Measurements from ENCODE around the gene EMP2.

EMP2 gene

GRCh38 chr16:10599626-10600025 lies 19.2 kb upstream of the EMP2 start:
- no peak overlapping the region for H3K27ac Mint-ChIP-seq
- no peaks in the 10 kb centered on the region for H3K4me1 Mint-ChIP-seq
- no peaks in the 10 kb centered on the region for H3K36me3 Mint-ChIP-seq
- H3K27me3 Mint-ChIP-seq: peaks cover 12% of the 10 kb centered on the region
- no peaks in the 10 kb centered on the region for H3K9me3 Mint-ChIP-seq
- H3K4me3 Mint-ChIP-seq: no peak overlapping the region
- CTCF ChIA-PET: no interaction called here
- DNase-seq: no peak

- H3K36me3 Mint-ChIP-seq: no peaks in the 10 kb centered on the region
- peaks cover 12% of the 10 kb centered on the region for H3K27me3 Mint-ChIP-seq
- no peaks in the 10 kb centered on the region for H3K4me1 Mint-ChIP-seq
- CTCF ChIA-PET: interaction anchor here (0.6 to 0.7 kb wide), 2 partner anchors 17 to 83 kb away, joined by 4 to 5 read pairs; partner anchors contain the start of gene EMP2
- DNase-seq: no peak
- no peak overlapping the region for H3K27ac Mint-ChIP-seq
- no peaks in the 10 kb centered on the region for H3K9me3 Mint-ChIP-seq
- no peak overlapping the region for H3K4me3 Mint-ChIP-seq
These were observed 17.8 kb upstream of the EMP2 start for GRCh38 chr16:10598157-10598556.

- no peaks in the 10 kb centered on the region for H3K4me1 Mint-ChIP-seq
- CTCF ChIA-PET: no interaction called here
- DNase-seq: no peak
- H3K27ac Mint-ChIP-seq: no peak overlapping the region
- H3K27me3 Mint-ChIP-seq: peaks cover 12% of the 10 kb centered on the region
- no peak overlapping the region for H3K4me3 Mint-ChIP-seq
- H3K36me3 Mint-ChIP-seq: no peaks in the 10 kb centered on the region
- no peaks in the 10 kb centered on the region for H3K9me3 Mint-ChIP-seq
These were observed 16.8 kb upstream of the EMP2 start for GRCh38 chr16:10597187-10597601.

- CTCF ChIA-PET: no interaction called here
- Mint-ChIP-seq H3K27me3 (peaks cover 12% of the 10 kb centered on the region), H3K4me1 (no peaks in the 10 kb centered on the region), H3K4me3 (no peak overlapping the region), H3K36me3 (no peaks in the 10 kb centered on the region), H3K9me3 (no peaks in the 10 kb centered on the region), H3K27ac (no peak overlapping the region)
- no peak for DNase-seq
These were observed 14.0 kb upstream of the EMP2 start for GRCh38 chr16:10594312-10594950.

GRCh38 chr16:10592611-10593010 lies 12.2 kb upstream of the EMP2 start:
- no peaks in the 10 kb centered on the region for H3K9me3 Mint-ChIP-seq
- no peak for DNase-seq
- H3K36me3 Mint-ChIP-seq: no peaks in the 10 kb centered on the region
- CTCF ChIA-PET: no interaction called here
- H3K4me1 Mint-ChIP-seq: no peaks in the 10 kb centered on the region
- H3K27me3 Mint-ChIP-seq: peaks cover 12% of the 10 kb centered on the region
- no peak overlapping the region for H3K27ac Mint-ChIP-seq
- H3K4me3 Mint-ChIP-seq: no peak overlapping the region

- CTCF ChIA-PET: no interaction called here
- Mint-ChIP-seq H3K4me3 (no peak overlapping the region), H3K36me3 (no peaks in the 10 kb centered on the region), H3K9me3 (no peaks in the 10 kb centered on the region), H3K27me3 (peaks cover 4% of the 10 kb centered on the region), H3K4me1 (no peaks in the 10 kb centered on the region), H3K27ac (no peak overlapping the region)
- DNase-seq: no peak
These were observed 9.9 kb upstream of the EMP2 start for GRCh38 chr16:10590342-10590741.

GRCh38 chr16:10589109-10589508 lies 8.7 kb upstream of the EMP2 start:
- peaks cover 10% of the 10 kb centered on the region for H3K27me3 Mint-ChIP-seq
- H3K27ac Mint-ChIP-seq: no peak overlapping the region
- no peaks in the 10 kb centered on the region for H3K4me1 Mint-ChIP-seq
- no peak for DNase-seq
- no peaks in the 10 kb centered on the region for H3K36me3 Mint-ChIP-seq
- H3K9me3 Mint-ChIP-seq: no peaks in the 10 kb centered on the region
- CTCF ChIA-PET: no interaction called here
- no peak overlapping the region for H3K4me3 Mint-ChIP-seq

- CTCF ChIA-PET: interaction anchor here (0.6 kb wide), 1 partner anchor 14 kb away, joined by 3 read pairs; no protein-coding TSS in a partner anchor
These were observed 7.2 kb upstream of the EMP2 start for GRCh38 chr16:10587622-10588021.

GRCh38 chr16:10584981-10585438 lies 4.6 kb upstream of the EMP2 start:
- no peak overlapping the region for H3K4me3 Mint-ChIP-seq
- H3K27ac Mint-ChIP-seq: no peak overlapping the region
- CTCF ChIA-PET: no interaction called here
- H3K4me1 Mint-ChIP-seq: no peaks in the 10 kb centered on the region
- no peak for DNase-seq
- peaks cover 34% of the 10 kb centered on the region for H3K27me3 Mint-ChIP-seq
- no peaks in the 10 kb centered on the region for H3K9me3 Mint-ChIP-seq
- no peaks in the 10 kb centered on the region for H3K36me3 Mint-ChIP-seq

More at GRCh38 chr16:10587622-10588021, 7.2 kb upstream of the EMP2 start:
- DNase-seq: no peak
- Mint-ChIP-seq H3K27me3 (peaks cover 11% of the 10 kb centered on the region), H3K4me1 (no peaks in the 10 kb centered on the region), H3K9me3 (no peaks in the 10 kb centered on the region), H3K36me3 (no peaks in the 10 kb centered on the region), H3K27ac (no peak overlapping the region), H3K4me3 (no peak overlapping the region)

GRCh38 chr16:10583269-10583668 lies 2.9 kb upstream of the EMP2 start:
- H3K36me3 Mint-ChIP-seq: no peaks in the 10 kb centered on the region
- H3K4me1 Mint-ChIP-seq: no peaks in the 10 kb centered on the region
- CTCF ChIA-PET: no interaction called here
- H3K27ac Mint-ChIP-seq: no peak overlapping the region
- no peaks in the 10 kb centered on the region for H3K9me3 Mint-ChIP-seq
- H3K27me3 Mint-ChIP-seq: peaks cover 52% of the 10 kb centered on the region
- no peak for DNase-seq
- H3K4me3 Mint-ChIP-seq: no peak overlapping the region

- no peak for DNase-seq
- Mint-ChIP-seq H3K9me3 (no peaks in the 10 kb centered on the region), H3K4me3 (no peak overlapping the region), H3K27me3 (peaks cover 67% of the 10 kb centered on the region), H3K4me1 (no peaks in the 10 kb centered on the region), H3K36me3 (no peaks in the 10 kb centered on the region), H3K27ac (no peak overlapping the region)
- CTCF ChIA-PET: interaction anchor here (0.7 kb wide), 1 partner anchor 188 kb away, joined by 3 read pairs; no protein-coding TSS in a partner anchor
These were observed 1.1 kb upstream of the EMP2 start for GRCh38 chr16:10581507-10581906.

- H3K27ac Mint-ChIP-seq: no peak overlapping the region
- no peaks in the 10 kb centered on the region for H3K4me1 Mint-ChIP-seq
- H3K4me3 Mint-ChIP-seq: no peak overlapping the region
- no peak for DNase-seq
- no peaks in the 10 kb centered on the region for H3K36me3 Mint-ChIP-seq
- no peaks in the 10 kb centered on the region for H3K9me3 Mint-ChIP-seq
- CTCF ChIA-PET: interaction anchor here (0.6 kb wide), 1 partner anchor 17 kb away, joined by 4 read pairs; no protein-coding TSS in a partner anchor
- peaks cover 67% of the 10 kb centered on the region for H3K27me3 Mint-ChIP-seq
These were observed 467 bp upstream of the EMP2 start for GRCh38 chr16:10580883-10581247.

- Mint-ChIP-seq H3K27ac (no peak overlapping the region), H3K36me3 (no peaks in the 10 kb centered on the region), H3K4me1 (no peaks in the 10 kb centered on the region), H3K4me3 (no peak overlapping the region), H3K9me3 (no peaks in the 10 kb centered on the region), H3K27me3 (peaks cover 60% of the 10 kb centered on the region)
- no peak for DNase-seq
- CTCF ChIA-PET: no interaction called here
These were observed 828 bp downstream of the EMP2 start for GRCh38 chr16:10579575-10579964.

- Mint-ChIP-seq H3K4me3 (no peak overlapping the region), H3K27ac (no peak overlapping the region), H3K27me3 (peaks cover 60% of the 10 kb centered on the region), H3K9me3 (no peaks in the 10 kb centered on the region), H3K36me3 (no peaks in the 10 kb centered on the region), H3K4me1 (no peaks in the 10 kb centered on the region)
- DNase-seq: no peak
- CTCF ChIA-PET: no interaction called here
These were observed 1.7 kb downstream of the EMP2 start for GRCh38 chr16:10578474-10579316.

All from activated naive CD4-positive, alpha-beta T cell treated with anti-CD3 and anti-CD28 coated beads, Interleukin-2, amount 10 ng/mL, durations not matched to agents 7 days and 5 days (primary cell).